ENCODE data around the gene OR10X1. TPM values are rescaled to one million over a fixed set of nuclear protein-coding genes. Genes with fewer than 3 reads are reported as not detected.

OR10X1 gene, protein sequence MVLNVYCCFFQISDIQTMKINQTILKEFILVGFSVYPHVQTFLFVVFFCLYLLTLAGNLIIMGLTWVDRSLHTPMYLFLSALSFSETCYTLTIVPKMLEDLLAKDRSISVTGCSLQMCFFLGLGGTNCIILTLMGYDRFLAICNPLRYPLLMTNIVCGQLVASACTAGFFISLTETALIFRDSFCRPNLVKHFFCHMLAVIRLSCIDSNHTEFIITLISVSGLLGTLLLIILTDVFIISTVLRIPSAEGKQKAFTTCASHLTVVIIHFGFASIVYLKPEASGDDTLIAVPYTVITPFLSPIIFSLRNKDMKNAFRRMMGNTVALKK
- total RNA-seq (2022) (not detected in 2 replicates), Bru-seq, nascent RNA (not detected), BruChase-seq, experiment 1, labeled RNA remaining after a 6-hour chase (not detected), BruChase-seq, experiment 2, labeled RNA remaining after a 2-hour chase (not detected)
- long read RNA-seq: 0 reads

DNA sequence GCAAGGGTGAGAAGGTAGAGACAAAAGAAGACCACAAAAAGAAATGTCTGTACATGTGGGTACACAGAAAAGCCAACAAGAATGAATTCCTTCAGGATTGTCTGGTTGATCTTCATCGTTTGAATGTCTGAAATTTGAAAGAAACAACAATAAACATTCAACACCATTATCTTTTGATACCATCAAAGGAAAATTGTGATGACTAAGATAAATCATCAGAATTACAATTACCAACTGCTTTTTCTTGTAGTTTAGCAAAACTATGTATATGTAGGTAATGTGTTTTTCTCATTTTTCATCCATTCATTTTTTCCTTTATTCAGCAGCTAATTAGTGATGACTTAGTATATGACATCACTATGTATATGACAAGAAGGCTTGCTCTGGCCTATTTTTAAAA is at the start of gene OR10X1:
TSS of gene OR10X1 (minus strand) at position 167 of the 400 bp plus-strand sequence. CDS start at position 167, 0 bp downstream.
- Mint-ChIP-seq H3K27me3 (ENCODE audit: unreplicated experiment) (no peaks in the 10 kb centered on the region), H3K4me3 (ENCODE audit: low read depth, unreplicated experiment) (no peak within 1 kb of the TSS), H3K9me3 (ENCODE audit: low read depth, unreplicated experiment) (no peaks in the 10 kb centered on the region), H3K36me3 (ENCODE audit: insufficient read depth, unreplicated experiment) (no peaks in the 10 kb centered on the region), H3K27ac (ENCODE audit: unreplicated experiment) (no peak within 1 kb of the TSS), H3K4me1 (ENCODE audit: low read depth, unreplicated experiment) (no peaks in the 10 kb centered on the region)
- no peak for DNase-seq
- no TSS peak for BruUV-seq (replicated peaks)
- CTCF ChIA-PET: no interaction called here
- intact Hi-C loops (cut with micrococcal nuclease; ENCODE audit: unreplicated experiment): no loop called here
- TF ChIP-seq, protein P1, sequence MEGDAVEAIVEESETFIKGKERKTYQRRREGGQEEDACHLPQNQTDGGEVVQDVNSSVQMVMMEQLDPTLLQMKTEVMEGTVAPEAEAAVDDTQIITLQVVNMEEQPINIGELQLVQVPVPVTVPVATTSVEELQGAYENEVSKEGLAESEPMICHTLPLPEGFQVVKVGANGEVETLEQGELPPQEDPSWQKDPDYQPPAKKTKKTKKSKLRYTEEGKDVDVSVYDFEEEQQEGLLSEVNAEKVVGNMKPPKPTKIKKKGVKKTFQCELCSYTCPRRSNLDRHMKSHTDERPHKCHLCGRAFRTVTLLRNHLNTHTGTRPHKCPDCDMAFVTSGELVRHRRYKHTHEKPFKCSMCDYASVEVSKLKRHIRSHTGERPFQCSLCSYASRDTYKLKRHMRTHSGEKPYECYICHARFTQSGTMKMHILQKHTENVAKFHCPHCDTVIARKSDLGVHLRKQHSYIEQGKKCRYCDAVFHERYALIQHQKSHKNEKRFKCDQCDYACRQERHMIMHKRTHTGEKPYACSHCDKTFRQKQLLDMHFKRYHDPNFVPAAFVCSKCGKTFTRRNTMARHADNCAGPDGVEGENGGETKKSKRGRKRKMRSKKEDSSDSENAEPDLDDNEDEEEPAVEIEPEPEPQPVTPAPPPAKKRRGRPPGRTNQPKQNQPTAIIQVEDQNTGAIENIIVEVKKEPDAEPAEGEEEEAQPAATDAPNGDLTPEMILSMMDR (IDR thresholded peaks at IDR 0.05; ENCODE audit: unreplicated experiment): no peak

- H3K9me3 Mint-ChIP-seq (ENCODE audit: low read depth, unreplicated experiment): no peaks in the 10 kb centered on the region
- no peak for DNase-seq
- no peaks in the 10 kb centered on the region for H3K36me3 Mint-ChIP-seq (ENCODE audit: insufficient read depth, unreplicated experiment)
- intact Hi-C loops (cut with micrococcal nuclease; ENCODE audit: unreplicated experiment): no loop called here
- no TSS peak for BruUV-seq (replicated peaks)
- no peak overlapping the region for H3K4me3 Mint-ChIP-seq (ENCODE audit: low read depth, unreplicated experiment)
- H3K27me3 Mint-ChIP-seq (ENCODE audit: unreplicated experiment): peaks cover 33% of the 10 kb centered on the region
- no peaks in the 10 kb centered on the region for H3K4me1 Mint-ChIP-seq (ENCODE audit: low read depth, unreplicated experiment)
- TF ChIP-seq, protein P1 (IDR thresholded peaks at IDR 0.05; ENCODE audit: unreplicated experiment): no peak
- H3K27ac Mint-ChIP-seq (ENCODE audit: unreplicated experiment): no peak overlapping the region
- CTCF ChIA-PET: interaction anchor here (0.6 kb wide), 1 partner anchor 1484 kb away, joined by 5 read pairs; no protein-coding TSS in a partner anchor
Observed at GRCh38 chr1:158613764-158614163, 34.1 kb upstream of the OR10X1 start.

DNA sequence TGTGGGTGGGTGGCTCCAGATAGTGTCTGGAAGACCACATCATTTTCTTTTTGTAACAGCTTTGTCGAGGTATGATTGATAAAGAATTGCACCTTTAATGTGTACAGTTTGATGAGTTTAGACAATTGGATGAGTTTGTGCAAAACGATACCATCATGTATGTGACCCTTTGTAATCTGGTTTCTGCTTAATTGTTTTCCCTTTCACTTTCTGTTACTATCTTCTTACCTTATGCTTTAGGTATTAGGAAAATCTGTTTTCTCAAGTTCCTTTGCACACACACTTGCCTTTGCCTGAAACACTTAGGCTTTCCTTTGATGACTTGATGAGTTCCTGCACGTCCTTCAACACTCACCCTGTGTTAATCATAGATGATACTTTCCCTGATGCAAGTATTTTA is 32.2 kb upstream of the OR10X1 start:
- H3K4me3 Mint-ChIP-seq (ENCODE audit: low read depth, unreplicated experiment): no peak overlapping the region
- H3K9me3 Mint-ChIP-seq (ENCODE audit: low read depth, unreplicated experiment): no peaks in the 10 kb centered on the region
- H3K27ac Mint-ChIP-seq (ENCODE audit: unreplicated experiment): no peak overlapping the region
- H3K27me3 Mint-ChIP-seq (ENCODE audit: unreplicated experiment): peaks cover 40% of the 10 kb centered on the region
- intact Hi-C loops (cut with micrococcal nuclease; ENCODE audit: unreplicated experiment): no loop called here
- H3K36me3 Mint-ChIP-seq (ENCODE audit: insufficient read depth, unreplicated experiment): no peaks in the 10 kb centered on the region
- CTCF ChIA-PET: no interaction called here
- TF ChIP-seq, protein P1 (IDR thresholded peaks at IDR 0.05; ENCODE audit: unreplicated experiment): no peak
- DNase-seq: no peak
- BruUV-seq (replicated peaks): no TSS peak
- H3K4me1 Mint-ChIP-seq (ENCODE audit: low read depth, unreplicated experiment): no peaks in the 10 kb centered on the region

- no TSS peak for BruUV-seq (replicated peaks)
- peaks cover 32% of the 10 kb centered on the region for H3K27me3 Mint-ChIP-seq (ENCODE audit: unreplicated experiment)
- no peak overlapping the region for H3K4me3 Mint-ChIP-seq (ENCODE audit: low read depth, unreplicated experiment)
- TF ChIP-seq, protein P1 (IDR thresholded peaks at IDR 0.05; ENCODE audit: unreplicated experiment): no peak
- H3K36me3 Mint-ChIP-seq (ENCODE audit: insufficient read depth, unreplicated experiment): no peaks in the 10 kb centered on the region
- H3K27ac Mint-ChIP-seq (ENCODE audit: unreplicated experiment): no peak overlapping the region
- H3K4me1 Mint-ChIP-seq (ENCODE audit: low read depth, unreplicated experiment): no peaks in the 10 kb centered on the region
- no peaks in the 10 kb centered on the region for H3K9me3 Mint-ChIP-seq (ENCODE audit: low read depth, unreplicated experiment)
- intact Hi-C loops (cut with micrococcal nuclease; ENCODE audit: unreplicated experiment): no loop called here
- DNase-seq: no peak
- CTCF ChIA-PET: no interaction called here
Observed at GRCh38 chr1:158607296-158607695, 27.6 kb upstream of the OR10X1 start.

All from Calu3 (cell line).